ENCODE results near the gene L3MBTL3. TPM values are rescaled to one million over a fixed set of nuclear protein-coding genes. Genes with fewer than 3 reads are reported as not detected.

Gene L3MBTL3
- total RNA-seq (ENCODE audit: low replicate concordance), result 9.1 and 14.6 TPM in 2 replicates

DNA sequence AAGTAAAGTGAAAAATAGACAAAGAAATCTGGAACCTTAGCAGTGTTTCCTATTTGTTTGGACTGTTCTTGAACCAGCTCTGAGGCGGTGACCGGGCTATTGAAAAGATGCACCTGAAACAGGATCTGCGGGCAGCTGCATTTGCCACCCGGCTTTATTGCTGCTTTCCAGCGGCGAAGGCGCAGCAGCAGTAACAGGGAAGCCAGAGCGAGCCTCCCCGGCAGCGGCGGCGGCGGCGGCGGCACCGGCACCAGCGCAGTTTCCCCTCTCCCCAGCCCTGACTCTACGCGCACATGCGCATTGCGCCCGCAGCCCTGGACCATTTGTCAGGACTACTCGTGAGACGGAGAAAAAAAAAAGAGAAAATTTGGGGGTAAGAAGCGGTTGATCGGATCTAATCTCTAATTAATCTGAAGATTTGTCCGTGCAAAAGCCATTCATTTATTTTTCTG is at the start of gene L3MBTL3:
Gene L3MBTL3 (plus strand): TSS at position 290 of the 452 bp plus-strand sequence. CDS start 24,119 bp downstream, outside the sequence.

Other genes starting within 250 kb of the L3MBTL3 start
- not detected in 2 replicates for gene TMEM244, start 157.3 kb upstream of the L3MBTL3 start, total RNA-seq (ENCODE audit: low replicate concordance)
- gene SAMD3, start 204.4 kb downstream of the L3MBTL3 start, total RNA-seq (ENCODE audit: low replicate concordance), result 8.5 and 19.0 TPM in 2 replicates

Measured in smooth muscle cell of the coronary artery (primary cell).